Endothelial cell (in vitro differentiated cells): ENCODE data around the gene TRIM67. TPM values are rescaled to one million over a fixed set of nuclear protein-coding genes. Genes with fewer than 3 reads are reported as not detected.

Experiments used
- DNase-seq: peaks from one replicate; pipeline ENCODE4 v3.0.0; 2021; ENCODE audit warnings: low spot score
- H3K27ac Mint-ChIP-seq: one replicate; pipeline ENCODE4 v1.8.0; 2021; ENCODE audit warnings: mixed read lengths, inconsistent platforms; ENCODE audit not compliant: unreplicated experiment
- H3K27me3 Mint-ChIP-seq: one replicate; pipeline ENCODE4 v1.8.0; 2021; ENCODE audit warnings: mild to moderate bottlenecking, moderate library complexity, mixed read lengths, inconsistent platforms; ENCODE audit not compliant: unreplicated experiment
- H3K36me3 Mint-ChIP-seq: one replicate; pipeline ENCODE4 v1.8.0; 2021; ENCODE audit warnings: mild to moderate bottlenecking, low read depth, mixed read lengths, inconsistent platforms; ENCODE audit not compliant: unreplicated experiment
- H3K4me1 Mint-ChIP-seq: one replicate; pipeline ENCODE4 v1.8.0; 2021; ENCODE audit warnings: mild to moderate bottlenecking, mixed read lengths, inconsistent platforms; ENCODE audit not compliant: unreplicated experiment
- H3K4me3 Mint-ChIP-seq: one replicate; pipeline ENCODE4 v1.8.0; 2021; ENCODE audit warnings: mild to moderate bottlenecking, mixed read lengths, inconsistent platforms; ENCODE audit not compliant: unreplicated experiment
- H3K9me3 Mint-ChIP-seq: one replicate; pipeline ENCODE4 v1.8.0; 2021; ENCODE audit warnings: mixed read lengths, inconsistent platforms; ENCODE audit not compliant: unreplicated experiment
- CTCF ChIP-seq: fragments of 200-600 bp; sonication (generic); IDR thresholded peaks from one replicate; pipeline ENCODE4 v1.5.0; 2021; ENCODE audit warnings: antibody characterized with exemption; ENCODE audit not compliant: unreplicated experiment
- total RNA-seq: library from RNA; stranded (reverse); fragmentation: NEBNext Ultra II Directional; extraction: Animal tissue kit (Norgen Biotek cat#: 25700); gene quantifications from one replicate; pipeline ENCODE4 v1.2.1, GENCODE V29; 2021; ENCODE audit not compliant: unreplicated experiment

Gene TRIM67
- total RNA-seq, 1 donor from 2014 or later = 0.26 TPM

GRCh38 chr1:231264642-231265041 lies 102.8 kb downstream of the TRIM67 start:
- DNase-seq = no peak

DNA sequence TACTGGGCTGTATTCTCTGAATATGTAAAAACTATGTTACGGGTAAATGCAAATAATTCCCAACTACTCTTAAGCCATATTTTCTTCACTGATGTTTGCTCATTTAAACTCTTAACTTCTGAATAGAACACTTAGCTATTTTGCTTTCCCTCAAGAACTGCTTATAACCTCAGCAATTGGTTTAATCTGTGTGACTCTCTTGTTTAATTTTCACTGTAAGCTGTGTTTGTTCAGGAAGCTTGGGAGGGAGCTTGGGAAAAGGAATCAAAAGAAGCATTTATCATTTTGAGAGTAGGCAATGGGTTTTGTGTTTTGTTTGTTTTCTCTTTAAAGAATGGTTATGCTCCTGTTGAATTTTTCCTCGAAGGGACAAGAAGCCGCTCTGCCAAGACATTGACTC lies 103.5 kb downstream of the TRIM67 start:
- Mint-ChIP-seq H3K27me3 (peaks cover 3% of the 10 kb centered on the region), H3K4me1 (no peaks in the 10 kb centered on the region), H3K4me3 (no peak overlapping the region), H3K36me3 (peaks cover 21% of the 10 kb centered on the region), H3K9me3 (no peaks in the 10 kb centered on the region), H3K27ac (no peak overlapping the region)
- no peak for TF ChIP-seq CTCF
- no peak for DNase-seq

More at GRCh38 chr1:231264642-231265041, 102.8 kb downstream of the TRIM67 start:
- Mint-ChIP-seq H3K36me3 (peaks cover 23% of the 10 kb centered on the region), H3K4me3 (no peak overlapping the region), H3K27me3 (peaks cover 3% of the 10 kb centered on the region), H3K27ac (peak overlapping the region; percentile 1), H3K9me3 (no peaks in the 10 kb centered on the region), H3K4me1 (no peaks in the 10 kb centered on the region)
- TF ChIP-seq CTCF = no peak

- no peak for DNase-seq
- peaks cover 2% of the 10 kb centered on the region for H3K27me3 Mint-ChIP-seq
- TF ChIP-seq CTCF = no peak
- peaks cover 21% of the 10 kb centered on the region for H3K36me3 Mint-ChIP-seq
- no peak overlapping the region for H3K4me3 Mint-ChIP-seq
- H3K9me3 Mint-ChIP-seq = no peaks in the 10 kb centered on the region
- H3K27ac Mint-ChIP-seq = no peak overlapping the region
- peaks cover 3% of the 10 kb centered on the region for H3K4me1 Mint-ChIP-seq
Observed at GRCh38 chr1:231266811-231267322, 105.0 kb downstream of the TRIM67 start.

Other genes starting within 250 kb of the TRIM67 start
- 62.5 TPM for gene TTC13, start 183.2 kb upstream of the TRIM67 start, total RNA-seq
- gene ARV1, start 183.0 kb upstream of the TRIM67 start, total RNA-seq = 8.3 TPM
- 48.0 TPM for gene FAM89A, start 121.8 kb upstream of the TRIM67 start, total RNA-seq
- 47.1 TPM for gene GNPAT, start 79.2 kb downstream of the TRIM67 start, total RNA-seq
- gene EXOC8, start 175.8 kb downstream of the TRIM67 start, total RNA-seq = 11.6 TPM
- gene SPRTN, start 176.2 kb downstream of the TRIM67 start, total RNA-seq = 13.5 TPM